ENCODE results near the gene CATSPERZ.
"Not testable (repeated sequence)": the region's sequence is repeated elsewhere in the genome, so short reads cannot be mapped to it uniquely, and the experiment has no call there.

Gene CATSPERZ

DNA sequence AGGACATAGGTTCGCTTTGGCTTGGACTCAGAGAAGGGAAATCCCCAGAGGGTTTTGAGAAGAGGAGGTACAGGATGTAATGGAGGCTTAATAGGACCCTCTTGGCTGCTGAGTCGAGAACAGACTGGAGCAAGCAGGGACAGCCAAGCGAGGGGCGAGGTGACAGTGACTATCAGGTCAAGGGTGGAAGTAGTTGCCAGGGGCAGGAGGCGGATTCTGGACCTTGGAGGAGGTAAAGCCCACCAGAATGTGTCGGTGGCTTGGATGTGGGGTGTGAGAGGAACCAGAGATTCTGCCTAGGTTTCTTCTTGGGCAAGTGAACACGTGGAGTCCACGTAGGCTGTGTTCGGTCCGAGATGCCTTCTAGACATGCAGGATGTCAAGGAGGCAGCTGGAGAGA, 12.8 kb downstream of the CATSPERZ start:
- TF ChIP-seq TAF1 (IDR thresholded peaks at IDR 0.05; ENCODE audit: borderline replicate concordance, low read depth, low read length) (no peak), POLR2A (IDR thresholded peaks at IDR 0.05; ENCODE audit: low read depth, low read length) (no peak), POLR2AphosphoS5 (IDR thresholded peaks at IDR 0.05; ENCODE audit: low read depth, low read length) (no peak)
- FAIRE-seq: no peak
- no peak for DNase-seq (ENCODE audit: insufficient read length)

DNA sequence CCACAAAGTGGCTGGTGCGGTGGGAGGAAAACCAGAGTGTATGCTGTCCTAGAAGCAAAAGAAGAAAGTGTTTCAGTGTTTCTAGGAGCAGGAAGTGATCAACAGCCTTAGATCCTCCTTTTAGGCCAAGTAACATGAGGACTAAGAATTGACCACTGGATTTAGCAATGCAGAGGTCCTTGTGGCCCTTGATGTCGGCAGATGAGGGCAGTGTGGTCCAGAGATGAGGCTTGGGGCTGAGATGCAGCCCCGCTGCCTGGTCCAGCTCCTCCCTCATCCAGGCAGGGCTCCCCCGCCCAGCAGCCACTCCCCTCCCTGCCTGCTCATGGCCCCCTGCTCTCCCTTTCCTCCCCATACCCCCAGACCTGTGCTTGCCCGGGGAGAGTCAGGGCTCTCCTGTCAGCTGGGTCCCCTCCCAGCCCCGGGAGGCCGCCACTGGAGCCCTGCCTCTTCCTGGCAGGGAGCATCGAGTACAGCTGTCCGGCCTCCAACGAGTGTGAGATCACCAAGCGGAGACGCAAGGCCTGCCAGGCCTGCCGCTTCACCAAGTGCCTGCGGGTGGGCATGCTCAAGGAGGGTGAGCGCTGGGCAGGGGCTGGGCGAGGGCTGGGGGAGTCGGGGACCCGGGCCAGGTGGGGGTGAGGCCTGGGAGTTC, 13.5 kb downstream of the CATSPERZ start:
- FAIRE-seq: no peak
- DNase-seq (ENCODE audit: insufficient read length): no peak

DNA sequence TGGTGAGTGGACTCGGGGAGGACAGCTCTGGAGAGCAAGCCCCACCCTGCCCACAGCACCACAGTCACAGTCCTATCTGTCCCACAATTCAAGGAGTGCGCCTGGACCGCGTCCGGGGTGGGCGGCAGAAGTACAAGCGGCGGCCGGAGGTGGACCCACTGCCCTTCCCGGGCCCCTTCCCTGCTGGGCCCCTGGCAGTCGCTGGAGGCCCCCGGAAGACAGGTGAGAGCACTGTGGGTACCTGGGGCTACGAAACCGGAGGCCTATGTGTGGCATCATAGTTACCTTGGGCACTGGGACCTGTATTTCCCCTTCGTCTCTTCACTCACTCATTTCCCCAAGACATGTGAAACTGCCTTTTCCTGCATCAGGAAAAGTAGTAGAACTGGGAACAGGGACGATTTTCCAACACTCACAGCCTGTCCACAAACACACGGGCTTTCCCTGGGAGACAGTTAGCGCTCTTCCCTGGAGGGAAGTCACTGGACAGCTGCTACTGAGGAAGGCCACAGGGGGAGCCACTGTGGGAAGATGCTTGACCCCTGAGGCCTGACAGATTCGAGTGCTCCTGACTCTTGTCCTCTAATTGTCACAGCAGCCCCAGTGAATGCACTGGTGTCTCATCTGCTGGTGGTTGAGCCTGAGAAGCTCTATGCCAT, 14.1 kb downstream of the CATSPERZ start:
- TF ChIP-seq TAF1 (IDR thresholded peaks at IDR 0.05; ENCODE audit: borderline replicate concordance, low read depth, low read length) (no peak), POLR2AphosphoS5 (IDR thresholded peaks at IDR 0.05; ENCODE audit: low read depth, low read length) (0 out of 2 replicates have a peak, but pooled peaks have one; percentile 14)
- no peak for DNase-seq (ENCODE audit: insufficient read length)
- no peak for FAIRE-seq

More for the DNA sequence above, 13.5 kb downstream of the CATSPERZ start:
- TF ChIP-seq TAF1 (IDR thresholded peaks at IDR 0.05; ENCODE audit: borderline replicate concordance, low read depth, low read length) (no peak), POLR2AphosphoS5 (IDR thresholded peaks at IDR 0.05; ENCODE audit: low read depth, low read length) (no peak), POLR2A (IDR thresholded peaks at IDR 0.05; ENCODE audit: low read depth, low read length) (no peak)

DNA sequence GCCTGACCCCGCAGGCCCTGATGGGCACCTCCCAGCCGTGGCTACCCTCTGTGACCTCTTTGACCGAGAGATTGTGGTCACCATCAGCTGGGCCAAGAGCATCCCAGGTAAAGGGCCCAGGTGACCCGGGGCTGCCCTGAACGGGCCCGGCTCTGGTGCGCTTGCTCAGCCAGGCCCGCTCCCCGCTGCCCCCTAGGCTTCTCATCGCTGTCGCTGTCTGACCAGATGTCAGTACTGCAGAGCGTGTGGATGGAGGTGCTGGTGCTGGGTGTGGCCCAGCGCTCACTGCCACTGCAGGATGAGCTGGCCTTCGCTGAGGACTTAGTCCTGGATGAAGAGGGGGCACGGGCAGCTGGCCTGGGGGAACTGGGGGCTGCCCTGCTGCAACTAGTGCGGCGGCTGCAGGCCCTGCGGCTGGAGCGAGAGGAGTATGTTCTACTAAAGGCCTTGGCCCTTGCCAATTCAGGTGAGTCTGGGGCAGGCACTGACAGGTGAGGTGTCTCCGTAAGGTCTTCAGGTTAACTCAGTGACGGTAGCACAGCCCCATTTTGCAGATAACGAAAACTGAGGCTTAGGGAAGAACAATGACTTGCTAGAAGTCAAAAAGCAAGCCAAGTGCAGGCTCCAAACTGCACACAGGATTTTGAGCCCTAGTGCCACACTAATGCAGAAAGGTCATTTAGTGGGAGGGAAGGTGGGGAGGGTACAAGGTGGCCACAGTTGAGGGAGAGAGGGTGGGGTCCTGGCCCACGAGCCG, 14.8 kb downstream of the CATSPERZ start:
- FAIRE-seq (no peak), DNase-seq (ENCODE audit: insufficient read length) (no peak)
- TF ChIP-seq POLR2AphosphoS5 (IDR thresholded peaks at IDR 0.05; ENCODE audit: low read depth, low read length) (no peak), POLR2A (IDR thresholded peaks at IDR 0.05; ENCODE audit: low read depth, low read length) (no peak; the same call in 1 of the 2 replicates), TAF1 (IDR thresholded peaks at IDR 0.05; ENCODE audit: borderline replicate concordance, low read depth, low read length) (no peak)

DNA sequence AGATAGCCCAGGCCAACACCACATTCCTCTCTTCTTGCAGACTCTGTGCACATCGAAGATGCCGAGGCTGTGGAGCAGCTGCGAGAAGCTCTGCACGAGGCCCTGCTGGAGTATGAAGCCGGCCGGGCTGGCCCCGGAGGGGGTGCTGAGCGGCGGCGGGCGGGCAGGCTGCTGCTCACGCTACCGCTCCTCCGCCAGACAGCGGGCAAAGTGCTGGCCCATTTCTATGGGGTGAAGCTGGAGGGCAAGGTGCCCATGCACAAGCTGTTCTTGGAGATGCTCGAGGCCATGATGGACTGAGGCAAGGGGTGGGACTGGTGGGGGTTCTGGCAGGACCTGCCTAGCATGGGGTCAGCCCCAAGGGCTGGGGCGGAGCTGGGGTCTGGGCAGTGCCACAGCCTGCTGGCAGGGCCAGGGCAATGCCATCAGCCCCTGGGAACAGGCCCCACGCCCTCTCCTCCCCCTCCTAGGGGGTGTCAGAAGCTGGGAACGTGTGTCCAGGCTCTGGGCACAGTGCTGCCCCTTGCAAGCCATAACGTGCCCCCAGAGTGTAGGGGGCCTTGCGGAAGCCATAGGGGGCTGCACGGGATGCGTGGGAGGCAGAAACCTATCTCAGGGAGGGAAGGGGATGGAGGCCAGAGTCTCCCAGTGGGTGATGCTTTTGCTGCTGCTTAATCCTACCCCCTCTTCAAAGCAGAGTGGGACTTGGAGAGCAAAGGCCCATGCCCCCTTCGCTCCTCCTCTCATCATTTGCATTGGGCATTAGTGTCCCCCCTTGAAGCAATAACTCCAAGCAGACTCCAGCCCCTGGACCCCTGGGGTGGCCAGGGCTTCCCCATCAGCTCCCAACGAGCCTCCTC, 15.7 kb downstream of the CATSPERZ start:
- not testable (repeated sequence) for FAIRE-seq; DNase-seq (ENCODE audit: insufficient read length)
- TF ChIP-seq POLR2AphosphoS5 (IDR thresholded peaks at IDR 0.05; ENCODE audit: low read depth, low read length): peak; percentile 13; the same call in 1 of the 2 replicates

- FAIRE-seq: no peak
Measured at GRCh38 chr11:64316672-64317324, 16.6 kb downstream of the CATSPERZ start.

DNA sequence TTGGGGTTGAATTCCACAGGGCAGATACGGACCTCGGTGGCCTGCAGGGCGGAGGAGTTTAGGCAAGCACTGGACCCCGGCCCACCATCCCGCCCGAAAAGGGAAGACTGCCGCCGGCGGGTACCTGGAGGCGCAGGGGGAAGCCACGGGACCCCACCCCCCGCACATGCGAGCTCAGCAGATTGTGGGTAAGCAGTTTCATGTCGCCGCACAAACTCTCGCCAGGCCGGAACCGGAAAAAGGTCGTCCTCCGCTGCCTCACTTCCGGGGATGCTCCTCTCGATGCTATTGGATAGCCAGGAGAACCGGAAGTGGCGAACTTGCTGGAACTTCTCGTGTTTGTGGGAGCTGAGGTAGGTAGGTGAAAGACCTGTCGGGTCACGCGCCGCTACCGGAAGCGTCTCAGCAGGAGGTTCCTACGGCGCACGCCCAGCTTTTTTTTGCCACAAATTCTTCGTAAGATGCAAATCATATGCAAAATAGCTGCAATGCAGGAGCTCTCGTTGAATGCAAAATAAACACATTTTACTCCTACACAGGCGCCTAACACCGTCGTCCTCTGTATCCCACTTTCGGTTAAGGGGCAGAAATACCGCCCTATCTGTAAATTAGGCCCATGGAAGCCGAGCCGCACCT, 17.3 kb downstream of the CATSPERZ start, which contains the start of gene TRMT112:
TRMT112 (minus strand) TSS at position 235 of the 636 bp plus-strand sequence; CDS start at position 202, 33 bp downstream.
- TF ChIP-seq TAF1 (IDR thresholded peaks at IDR 0.05; ENCODE audit: borderline replicate concordance, low read depth, low read length) (peak; percentile 74), POLR2A (IDR thresholded peaks at IDR 0.05; ENCODE audit: low read depth, low read length) (peak; percentile 89), POLR2AphosphoS5 (IDR thresholded peaks at IDR 0.05; ENCODE audit: low read depth, low read length) (peak; percentile 93)
- FAIRE-seq: no peak
- peak; percentile 90 for DNase-seq (ENCODE audit: insufficient read length)

More at GRCh38 chr11:64316672-64317324, 16.6 kb downstream of the CATSPERZ start:
- no peak for DNase-seq (ENCODE audit: insufficient read length)
- TF ChIP-seq TAF1 (IDR thresholded peaks at IDR 0.05; ENCODE audit: borderline replicate concordance, low read depth, low read length) (no peak), POLR2AphosphoS5 (IDR thresholded peaks at IDR 0.05; ENCODE audit: low read depth, low read length) (no peak), POLR2A (IDR thresholded peaks at IDR 0.05; ENCODE audit: low read depth, low read length) (no peak)

DNA sequence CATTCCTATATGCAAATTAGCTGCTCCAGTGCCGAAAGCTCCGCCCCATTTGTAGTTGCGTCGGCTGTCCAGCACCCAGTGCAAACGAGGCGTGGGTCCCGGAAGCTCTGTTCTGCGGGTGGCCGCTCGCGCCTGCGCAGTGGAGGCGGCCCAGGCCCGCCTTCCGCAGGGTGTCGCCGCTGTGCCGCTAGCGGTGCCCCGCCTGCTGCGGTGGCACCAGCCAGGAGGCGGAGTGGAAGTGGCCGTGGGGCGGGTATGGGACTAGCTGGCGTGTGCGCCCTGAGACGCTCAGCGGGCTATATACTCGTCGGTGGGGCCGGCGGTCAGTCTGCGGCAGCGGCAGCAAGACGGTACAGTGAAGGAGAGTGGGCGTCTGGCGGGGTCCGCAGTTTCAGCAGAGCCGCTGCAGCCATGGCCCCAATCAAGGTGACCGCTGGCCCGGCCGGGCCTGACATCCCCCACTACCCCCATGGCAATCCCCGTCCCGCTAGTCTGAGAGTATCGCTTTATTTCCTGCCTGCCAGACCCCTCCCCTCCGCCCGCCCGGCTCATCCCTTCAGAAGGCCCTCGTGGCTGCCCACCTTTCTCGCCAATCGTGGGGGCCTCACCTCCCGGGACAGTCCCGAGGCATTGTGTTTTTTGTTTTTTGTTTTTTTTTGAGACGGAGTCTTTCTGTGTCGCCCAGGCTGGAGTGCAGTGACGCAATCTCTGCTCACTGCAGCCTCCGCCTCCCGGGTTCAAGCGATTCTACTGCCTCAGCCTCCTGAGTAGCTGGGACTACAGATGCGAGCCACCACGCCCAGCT, 18.0 kb downstream of the CATSPERZ start, which contains the start of gene PRDX5:
PRDX5 (plus strand) TSS at position 161 of the 805 bp plus-strand sequence; CDS start at position 256, 95 bp downstream.
- DNase-seq (ENCODE audit: insufficient read length) (peak; percentile 97), FAIRE-seq (peak; percentile 100)
- TF ChIP-seq TAF1 (IDR thresholded peaks at IDR 0.05; ENCODE audit: borderline replicate concordance, low read depth, low read length) (0 out of 2 replicates have a peak, but pooled peaks have one; percentile 8), POLR2AphosphoS5 (IDR thresholded peaks at IDR 0.05; ENCODE audit: low read depth, low read length) (no peak), POLR2A (IDR thresholded peaks at IDR 0.05; ENCODE audit: low read depth, low read length) (peak; percentile 78)
